Esophagus squamous epithelium (tissue), 5 donors: ENCODE data around the gene SETX. TPM values are rescaled to one million over a fixed set of nuclear protein-coding genes. Genes with fewer than 3 reads are reported as not detected.

ENCODE experiments used
- DNase-seq: peaks from one replicate; lab custom pipeline; 2025; lab: John Stamatoyannopoulos, UW
- H3K27ac ChIP-seq, 4 donors: fragments of 200-600 bp; sonication (generic); one replicate each; pipeline ENCODE4 v1.5.1; 2016 to 2019; ENCODE audit warnings: mild to moderate bottlenecking in 1 of 4
- H3K27me3 ChIP-seq, 4 donors: fragments of 200-600 bp; sonication (generic); 1 replicate in 3 of 4; 2 replicates in 1 of 4; pipeline versions ENCODE4 v1.5.1 to v1.6.0; 2017 to 2021; ENCODE audit warnings: antibody characterized with exemption in 1 of 4
- H3K36me3 ChIP-seq, 3 donors: fragments of 200-600 bp; sonication (generic); one replicate each; pipeline ENCODE4 v1.5.1; 2016 to 2019
- H3K4me1 ChIP-seq, 3 donors: fragments of 200-600 bp; sonication (generic); one replicate each; pipeline ENCODE4 v1.5.1; 2017 to 2019
- H3K4me3 ChIP-seq, 4 donors: fragments of 200-600 bp; sonication (generic); 1 replicate in 3 of 4; 2 replicates in 1 of 4; pipeline ENCODE4 v1.5.1; 2016 to 2019; ENCODE audit warnings: mild to moderate bottlenecking in 2 of 4, moderate library complexity in 1 of 4
- H3K9me3 ChIP-seq, 3 donors: fragments of 200-600 bp; sonication (generic); one replicate each; pipeline ENCODE4 v1.5.1; 2016 to 2019
- CTCF ChIP-seq, 6 experiments: fragments of 450-650 bp in 4 of 6; fragments of 200-600 bp in 2 of 6; sonication (generic) in 2 of 6; IDR thresholded peaks; one replicate each; pipeline ENCODE4 v1.5.1; 2016 to 2019; ENCODE audit warnings: antibody characterized with exemption in 6 of 6, mild to moderate bottlenecking in 4 of 6, moderate library complexity in 4 of 6
- POLR2A ChIP-seq, 4 donors: fragments of 450-650 bp; IDR thresholded peaks; one replicate each; pipeline ENCODE4 v1.6.1; 2017; ENCODE audit warnings: antibody characterized with exemption in 4 of 4, mild to moderate bottlenecking in 4 of 4, moderate library complexity in 3 of 4
- WGBS, 2 donors: methylation state at CpG; one replicate each; pipeline ENCODE4 v1.1.5; 2018; 5-methylcytosine and 5-hydroxymethylcytosine counted together
- intact Hi-C: fragments of 100-400 bp; cut with DNase I; formaldehyde crosslinking; loops from one replicate; pipeline ENCODE4 v1.15.0; 2022
- total RNA-seq, 4 donors: library from RNA; depleted of rRNA; stranded (reverse); fragments of >200 nt; gene quantifications; one replicate each; pipeline ENCODE4 v1.1.0, GENCODE V29; 2016
- donor health status: DM: yes; HTN: yes; CAD: no.

The SETX gene
- total RNA-seq, 4 donors from 2014 or later = 22.4 to 56.3 (median 33.0) TPM

GRCh38 chr9:132234535-132234934 is 120.3 kb downstream of the SETX start:
- intact Hi-C loops = no loop called here
- 63 to 71% methylated on average over 4 to 6 of the region's 12 CpGs for WGBS, 2 donors
- H3K27me3 ChIP-seq = peaks cover 0 to 97% (median 0%) of the 10 kb centered on the region in 4 donors
- H3K4me1 ChIP-seq = peaks cover 0 to 8% (median 0%) of the 10 kb centered on the region in 3 donors
- no peak for TF ChIP-seq CTCF (IDR thresholded peaks at IDR 0.05)
- TF ChIP-seq POLR2A (IDR thresholded peaks at IDR 0.05) = no peak
- no peaks in the 10 kb centered on the region for H3K9me3 ChIP-seq
- no peak overlapping the region for H3K27ac ChIP-seq
- H3K4me3 ChIP-seq = no peak overlapping the region
- DNase-seq = no peak
- H3K36me3 ChIP-seq = no peaks in the 10 kb centered on the region

- no peaks in the 10 kb centered on the region for H3K36me3 ChIP-seq
- no peak for TF ChIP-seq CTCF (IDR thresholded peaks at IDR 0.05)
- TF ChIP-seq POLR2A (IDR thresholded peaks at IDR 0.05) = no peak
- no peaks in the 10 kb centered on the region for H3K9me3 ChIP-seq
- no peak for DNase-seq
- intact Hi-C loops = no loop called here
- H3K27ac ChIP-seq = no peak overlapping the region
- H3K4me3 ChIP-seq = no peak overlapping the region
- peaks cover 0 to 96% (median 0%) of the 10 kb centered on the region in 4 donors for H3K27me3 ChIP-seq
- WGBS, 2 donors = 49 to 58% methylated on average over 3 of the region's 3 CpGs
- peaks cover 0 to 7% (median 0%) of the 10 kb centered on the region in 3 donors for H3K4me1 ChIP-seq
These were observed 121.6 kb downstream of the SETX start for GRCh38 chr9:132233138-132233537.

GRCh38 chr9:132232522-132232921 is 122.3 kb downstream of the SETX start:
- no peaks in the 10 kb centered on the region for H3K9me3 ChIP-seq
- TF ChIP-seq POLR2A (IDR thresholded peaks at IDR 0.05) (no peak), CTCF (IDR thresholded peaks at IDR 0.05) (no peak)
- peaks cover 0 to 7% (median 0%) of the 10 kb centered on the region in 3 donors for H3K4me1 ChIP-seq
- DNase-seq = no peak
- no peaks in the 10 kb centered on the region for H3K36me3 ChIP-seq
- intact Hi-C loops = no loop called here
- peaks cover 0 to 98% (median 0%) of the 10 kb centered on the region in 4 donors for H3K27me3 ChIP-seq
- no peak overlapping the region for H3K27ac ChIP-seq
- no peak overlapping the region for H3K4me3 ChIP-seq
- 60% methylated on average over 1 of the region's 3 CpGs; no CpG with 5 or more reads in 1 of the 2 donors for WGBS, 2 donors

- no peak for DNase-seq
- TF ChIP-seq CTCF (IDR thresholded peaks at IDR 0.05) = no peak
- TF ChIP-seq POLR2A (IDR thresholded peaks at IDR 0.05) = no peak
- intact Hi-C loops = no loop called here
- Histone ChIP-seq H3K9me3 (no peaks in the 10 kb centered on the region), H3K4me3 (no peak overlapping the region), H3K4me1 (peaks cover 0 to 3% (median 0%) of the 10 kb centered on the region in 3 donors), H3K27ac (no peak overlapping the region), H3K36me3 (no peaks in the 10 kb centered on the region), H3K27me3 (peaks cover 0 to 97% (median 0%) of the 10 kb centered on the region in 4 donors)
- 51 to 58% methylated on average over 2 to 5 of the region's 20 CpGs for WGBS, 2 donors
These were observed 123.6 kb downstream of the SETX start for GRCh38 chr9:132231019-132231701.

GRCh38 chr9:132230605-132231004 is 124.2 kb downstream of the SETX start:
- Histone ChIP-seq H3K4me1 (no peaks in the 10 kb centered on the region), H3K36me3 (no peaks in the 10 kb centered on the region), H3K27ac (no peak overlapping the region), H3K4me3 (no peak overlapping the region), H3K9me3 (no peaks in the 10 kb centered on the region), H3K27me3 (peaks cover 0 to 92% (median 0%) of the 10 kb centered on the region in 4 donors)
- no peak for DNase-seq
- no peak for TF ChIP-seq CTCF (IDR thresholded peaks at IDR 0.05)
- TF ChIP-seq POLR2A (IDR thresholded peaks at IDR 0.05) = no peak
- intact Hi-C loops = no loop called here
- 71 to 92% methylated on average over 2 of the region's 4 CpGs for WGBS, 2 donors
